Neural cell (in vitro differentiated cells): Measurements from ENCODE around the gene KBTBD8.

Experiments used
- CTCF ChIP-seq: fragments of 450-650 bp; IDR thresholded peaks from 2 replicates; pipeline ENCODE4 v1.5.1; 2014; ENCODE audit warnings: antibody characterized with exemption, mild to moderate bottlenecking, moderate library complexity; ENCODE audit not compliant: poor library complexity, severe bottlenecking
- EP300 ChIP-seq: fragments of 450-650 bp; conservative IDR thresholded peaks from 2 replicates; pipeline ENCODE4 v1.6.1; 2014; ENCODE audit warnings: antibody characterized with exemption, mild to moderate bottlenecking, moderate library complexity; ENCODE audit not compliant: poor library complexity, severe bottlenecking
- EZH2 ChIP-seq: fragments of 200-600, 300-800 bp; shearing (Covaris generic), sonication (generic); IDR thresholded peaks from 2 replicates; pipeline ENCODE4 v1.6.1; 2014; ENCODE audit warnings: antibody characterized with exemption, low read length, borderline replicate concordance, mild to moderate bottlenecking; ENCODE audit not compliant: insufficient read depth, poor library complexity, severe bottlenecking
- MXI1 ChIP-seq: fragments of 450-650 bp; conservative IDR thresholded peaks from 2 replicates; pipeline ENCODE4 v1.6.1; 2014; ENCODE audit warnings: antibody characterized with exemption, mild to moderate bottlenecking; ENCODE audit not compliant: poor library complexity, severe bottlenecking
- REST ChIP-seq: IDR thresholded peaks from 2 replicates; pipeline ENCODE4 v1.6.1; 2012; ENCODE audit warnings: borderline replicate concordance
- TAF1 ChIP-seq: IDR thresholded peaks from 2 replicates; pipeline ENCODE4 v1.6.1; 2012; ENCODE audit warnings: low read depth

- no peak for TF ChIP-seq EZH2
- TF ChIP-seq TAF1: no peak
- no peak for TF ChIP-seq REST
- no peak for TF ChIP-seq EP300
- no peak for TF ChIP-seq CTCF
- no peak for TF ChIP-seq MXI1
Measured at GRCh38 chr3:67033079-67033478, 35.0 kb downstream of the KBTBD8 start.
